K562 (cell line): ENCODE results near the gene CFAP70. TPM values are rescaled to one million over a fixed set of nuclear protein-coding genes. Genes with fewer than 3 reads are reported as not detected.
A peak's percentile ranks its signal among the peaks of the same experiment; 100 is the strongest.

ENCODE experiments used
- ATAC-seq: fragments of 200-7000 bp; cut with Tn5 transposase; 3 replicates; pipeline ENCODE4 v1.9.1; 2020; ENCODE audit warnings: moderate library complexity
- BruUV-seq: library from RNA; stranded (reverse); fragments of 400-500 nt; replicated peaks from 2 replicates; lab custom pipeline; 2021; lab: Mats Ljungman, UMichigan
- CTCF ChIA-PET: fragments of 300-600 bp; formaldehyde crosslinking; extraction: SDS; loops from one replicate; lab custom pipeline; 2021; ENCODE audit warnings: low intra/inter-chr PET ratio; lab: Yijun Ruan, JAX
- POLR2A ChIA-PET: fragments of 300-600, 350-650 bp; sonication (Branson Sonifier 250); formaldehyde crosslinking; extraction: SDS; loops from one replicate; lab custom pipeline; 2021; ENCODE audit warnings: antibody characterized with exemption, inconsistent platforms; lab: Yijun Ruan, JAX
- DNase-seq, 4 experiments: peaks; one replicate each; pipeline versions ENCODE4 v3.0.0 to v3.0.0-alpha.2; 2011 to 2018; ENCODE audit warnings: low spot score in 3 of 4, mixed read lengths in 3 of 4; ENCODE audit errors: extremely low read depth in 1 of 4
- FAIRE-seq: peaks from 2 replicates; lab custom pipeline; 2011; peaks lifted over from hg19 to GRCh38; lab: Jason Lieb, UNC
- H2AFZ ChIP-seq: 2 replicates; pipeline ENCODE4 v1.6.0; 2011; ENCODE audit warnings: low read depth, low read length, control low read depth, inconsistent platforms
- H3K27ac ChIP-seq: fragments of 200-600 bp; 3 replicates; pipeline ENCODE4 v1.8.0; 2011; ENCODE audit warnings: low read depth, mild to moderate bottlenecking, control low read depth, inconsistent platforms, low read length, moderate library complexity, mixed read lengths; ENCODE audit errors: extremely low read depth
- H3K27me3 ChIP-seq, 2 experiments: fragments of 300-600 bp in 1 of 2; 2 replicates in 1 of 2; 3 replicates in 1 of 2; pipeline versions ENCODE4 v1.6.0 to v1.8.0; 2011; ENCODE audit warnings: inconsistent platforms in 2 of 2, low read length in 2 of 2, mild to moderate bottlenecking in 1 of 2, mixed read lengths in 1 of 2, moderate library complexity in 1 of 2; ENCODE audit not compliant: control insufficient read depth in 2 of 2, insufficient read depth in 2 of 2
- H3K36me3 ChIP-seq: fragments of 300-600 bp; 3 replicates; pipeline ENCODE4 v1.8.0; 2011; ENCODE audit warnings: mild to moderate bottlenecking, low read length, inconsistent platforms; ENCODE audit not compliant: control insufficient read depth, insufficient read depth
- H3K4me1 ChIP-seq, 2 experiments: fragments of 200-600 bp in 1 of 2; replicated peaks in 1 of 2; 2 replicates in 1 of 2; 3 replicates in 1 of 2; pipeline versions ENCODE4 v1.5.1 to v1.8.0; 2011; ENCODE audit warnings: inconsistent platforms in 2 of 2, low read length in 2 of 2, mild to moderate bottlenecking in 1 of 2, mixed read lengths in 1 of 2, moderate library complexity in 1 of 2; ENCODE audit not compliant: control insufficient read depth in 2 of 2, insufficient read depth in 2 of 2
- H3K4me2 ChIP-seq: 2 replicates; pipeline ENCODE4 v1.6.1; 2011; ENCODE audit warnings: low read length, control low read depth, inconsistent platforms, mixed read lengths; ENCODE audit not compliant: insufficient read depth
- H3K4me3 ChIP-seq: fragments of 200-600 bp; sonication (generic), shearing (Covaris generic); 2 replicates; pipeline ENCODE4 v1.5.1; 2016; ENCODE audit warnings: control low read depth, inconsistent platforms
- H3K79me2 ChIP-seq: fragments of 200-600 bp; 3 replicates; pipeline ENCODE4 v1.8.0; 2011; ENCODE audit warnings: low read length, inconsistent platforms; ENCODE audit not compliant: control insufficient read depth, insufficient read depth
- H3K9ac ChIP-seq, 2 experiments: 2 replicates each; pipeline versions ENCODE4 v1.6.0 to v1.6.1; 2011; ENCODE audit warnings: low read depth in 2 of 2, low read length in 2 of 2, control low read depth in 1 of 2, inconsistent platforms in 1 of 2, mild to moderate bottlenecking in 1 of 2, mixed read lengths in 1 of 2; ENCODE audit not compliant: insufficient read depth in 1 of 2
- H3K9me1 ChIP-seq: one replicate; pipeline ENCODE4 v1.6.0; 2011; ENCODE audit warnings: inconsistent platforms, mild to moderate bottlenecking, low read length, moderate library complexity; ENCODE audit not compliant: control insufficient read depth, insufficient read depth
- H3K9me3 ChIP-seq: replicated peaks from 2 replicates; pipeline ENCODE4 v1.5.1; 2011; ENCODE audit warnings: low read depth, low read length, inconsistent platforms; ENCODE audit not compliant: control insufficient read depth, insufficient read depth
- H4K20me1 ChIP-seq: replicated peaks from 2 replicates; pipeline ENCODE4 v1.6.1; 2011; ENCODE audit warnings: low read length, inconsistent platforms, mixed read lengths; ENCODE audit not compliant: control insufficient read depth, insufficient read depth
- C11orf30 ChIP-seq: fragments of 450-650 bp; IDR thresholded peaks from 2 replicates; pipeline ENCODE4 v1.6.1; 2016; ENCODE audit warnings: low read depth, mild to moderate bottlenecking
- CBFA2T2 ChIP-seq: fragments of 450-650 bp; conservative IDR thresholded peaks from 2 replicates; pipeline ENCODE4 v1.6.1; 2017; ENCODE audit warnings: mild to moderate bottlenecking
- COPS2 ChIP-seq: fragments of 450-650 bp; conservative IDR thresholded peaks from 2 replicates; pipeline ENCODE4 v1.6.1; 2016; ENCODE audit warnings: mild to moderate bottlenecking, moderate library complexity
- KLF10 ChIP-seq: fragments of 250-450 bp; sonication (Bioruptor Pico); IDR thresholded peaks from 2 replicates; pipeline ENCODE4 v1.6.1; 2021; ENCODE audit warnings: matching md5 sums
- KLF6 ChIP-seq: fragments of 250-450 bp; sonication (Bioruptor Pico); IDR thresholded peaks from 2 replicates; pipeline ENCODE4 v1.4.0; 2020; ENCODE audit warnings: mild to moderate bottlenecking, moderate library complexity, borderline replicate concordance
- MAFF ChIP-seq: IDR thresholded peaks from 2 replicates; pipeline ENCODE4 v1.6.1; 2012; ENCODE audit warnings: low read length, improper control_type of control experiment
- MAFG ChIP-seq: fragments of 450-650 bp; conservative IDR thresholded peaks from 2 replicates; pipeline ENCODE4 v1.6.1; 2016; ENCODE audit warnings: missing genetic modification characterization, missing compliant biosample characterization
- MAFK ChIP-seq: IDR thresholded peaks from 2 replicates; pipeline ENCODE4 v1.6.1; 2011; ENCODE audit warnings: low read length, improper control_type of control experiment
- MTA2 ChIP-seq: fragments of 450-650 bp; IDR thresholded peaks from 2 replicates; pipeline ENCODE4 v1.6.1; 2016; ENCODE audit warnings: low read depth
- NFE2 ChIP-seq: IDR thresholded peaks from 2 replicates; pipeline ENCODE4 v1.6.1; 2014; ENCODE audit warnings: antibody characterized with exemption, low read depth
- ZNF316 ChIP-seq: fragments of 450-650 bp; IDR thresholded peaks from 2 replicates; pipeline ENCODE4 v1.6.1; 2016
- WGBS: fragments of 100-300 bp; shearing (Covaris generic); methylation state at CpG from one replicate; pipeline ENCODE4 v1.1.6; 2016; ENCODE audit warnings: low coverage, mixed read lengths; ENCODE audit not compliant: insufficient coverage; ENCODE audit errors: missing lambda C conversion rate; 5-methylcytosine and 5-hydroxymethylcytosine counted together
- in situ Hi-C: fragments of 300-500 bp; cut with MboI; formaldehyde crosslinking; loops from 4 replicates; pipeline ENCODE4 v1.15.0; 2018; ENCODE audit warnings: inconsistent platforms, mixed read lengths
- intact Hi-C: fragments of 100-400 bp; cut with micrococcal nuclease; formaldehyde crosslinking; loops from 2 replicates; pipeline ENCODE4 v1.14.2; 2022
- polyA plus RNA-seq, 8 experiments: library from polyadenylated mRNA; depleted of rRNA in 4 of 8; stranded (reverse) in 5 of 8; unstranded in 3 of 8; fragments of >200 nt; fragmentation: Nextera tagmentation in 2 of 8; fragmentation: Illumina TruSeq in 1 of 8; extraction: Ambion mirVana in 2 of 8; extraction: Trizol in 1 of 8; gene quantifications; 2 replicates each; pipeline versions ENCODE4 v1.2.1 to v1.2.3, GENCODE V29; 2011 to 2014; ENCODE audit warnings: inconsistent platforms in 1 of 8, missing spikeins in 1 of 8
- total RNA-seq, 7 experiments: library from RNA; depleted of rRNA in 6 of 7; stranded (reverse); fragments of >200 nt in 6 of 7; fragmentation: Illumina TruSeq in 2 of 7; extraction: Trizol in 2 of 7; gene quantifications; 2 replicates each; pipeline versions ENCODE4 v1.2.1 to v1.2.3, GENCODE V29; 2011 to 2021; ENCODE audit warnings: low replicate concordance in 1 of 7
- TF ChIP-seq, protein P1 (sequence below): sonication (generic); formaldehyde crosslinking; IDR thresholded peaks from 2 replicates; pipeline ENCODE4 v1.8.0; 2022; ENCODE audit warnings: missing genetic modification reagents, mild to moderate bottlenecking, moderate library complexity, borderline replicate concordance
- TF ChIP-seq, protein P2 (sequence below): fragments of 450-650 bp; IDR thresholded peaks from 2 replicates; pipeline ENCODE4 v1.6.1; 2014; ENCODE audit warnings: low read depth, mild to moderate bottlenecking, moderate library complexity, borderline replicate concordance
- TF ChIP-seq, protein P3 (sequence below): fragments of 250-450 bp; sonication (Bioruptor Pico); IDR thresholded peaks from 2 replicates; pipeline ENCODE4 v1.8.0; 2022; ENCODE audit warnings: moderate library complexity, mild to moderate bottlenecking, inconsistent platforms

Gene CFAP70
- total and polyA plus RNA-seq, 9 of the 15 experiments (the other 6 are each of a cell fraction or from before 2014, with no cell fraction given), result 0.27 to 1.6 (median 0.86) TPM

DNA sequence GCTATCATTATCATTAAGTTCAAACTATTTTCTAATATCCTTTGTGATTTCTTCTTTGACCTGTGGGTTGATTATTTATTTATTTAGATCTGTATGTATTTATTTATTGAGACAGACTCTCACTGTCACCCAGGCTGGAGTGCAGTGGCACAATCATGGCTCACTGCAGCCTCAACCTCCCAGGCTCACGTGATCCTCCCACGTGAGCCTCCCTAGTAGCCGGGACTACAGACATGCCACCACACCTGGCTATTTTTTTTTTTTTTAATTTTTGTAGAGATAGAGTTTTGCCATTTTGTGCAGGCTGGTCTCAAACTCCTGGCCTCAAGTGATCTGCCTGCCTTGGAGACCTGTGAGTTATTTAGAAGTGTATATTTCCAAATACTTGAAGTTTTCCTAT, 77.6 kb downstream of the CFAP70 start (continued):
- TF ChIP-seq KLF6 (CRISPR knock-in tag), result no peak
- TF ChIP-seq CBFA2T2, result 0 out of 2 replicates have a peak, but pooled peaks have one; percentile 4
- TF ChIP-seq KLF10 (CRISPR knock-in tag), result no peak
- TF ChIP-seq COPS2, result no peak
- TF ChIP-seq, protein P1, sequence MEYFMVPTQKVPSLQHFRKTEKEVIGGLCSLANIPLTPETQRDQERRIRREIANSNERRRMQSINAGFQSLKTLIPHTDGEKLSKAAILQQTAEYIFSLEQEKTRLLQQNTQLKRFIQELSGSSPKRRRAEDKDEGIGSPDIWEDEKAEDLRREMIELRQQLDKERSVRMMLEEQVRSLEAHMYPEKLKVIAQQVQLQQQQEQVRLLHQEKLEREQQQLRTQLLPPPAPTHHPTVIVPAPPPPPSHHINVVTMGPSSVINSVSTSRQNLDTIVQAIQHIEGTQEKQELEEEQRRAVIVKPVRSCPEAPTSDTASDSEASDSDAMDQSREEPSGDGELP (CRISPR knock-in tag), result no peak
- TF ChIP-seq, protein P2, sequence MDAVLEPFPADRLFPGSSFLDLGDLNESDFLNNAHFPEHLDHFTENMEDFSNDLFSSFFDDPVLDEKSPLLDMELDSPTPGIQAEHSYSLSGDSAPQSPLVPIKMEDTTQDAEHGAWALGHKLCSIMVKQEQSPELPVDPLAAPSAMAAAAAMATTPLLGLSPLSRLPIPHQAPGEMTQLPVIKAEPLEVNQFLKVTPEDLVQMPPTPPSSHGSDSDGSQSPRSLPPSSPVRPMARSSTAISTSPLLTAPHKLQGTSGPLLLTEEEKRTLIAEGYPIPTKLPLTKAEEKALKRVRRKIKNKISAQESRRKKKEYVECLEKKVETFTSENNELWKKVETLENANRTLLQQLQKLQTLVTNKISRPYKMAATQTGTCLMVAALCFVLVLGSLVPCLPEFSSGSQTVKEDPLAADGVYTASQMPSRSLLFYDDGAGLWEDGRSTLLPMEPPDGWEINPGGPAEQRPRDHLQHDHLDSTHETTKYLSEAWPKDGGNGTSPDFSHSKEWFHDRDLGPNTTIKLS, result no peak

DNA sequence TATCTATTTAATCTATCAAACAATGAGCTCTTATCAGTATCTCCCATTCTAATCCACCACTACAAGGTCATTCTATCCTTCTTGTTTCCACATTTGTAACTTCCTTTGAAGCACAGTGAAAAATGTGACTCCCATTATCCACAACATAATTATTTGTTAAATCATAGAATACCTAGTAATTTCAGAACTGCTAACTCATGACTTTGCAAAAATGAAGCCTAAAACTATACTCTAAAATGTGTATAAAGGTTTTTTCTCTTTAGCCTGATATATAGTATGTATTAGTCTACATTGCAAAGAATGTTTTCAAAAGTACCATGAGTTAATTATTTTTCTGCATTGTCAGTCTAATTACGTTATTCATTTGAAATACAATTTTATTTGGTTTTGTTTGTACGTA, 94.2 kb downstream of the CFAP70 start:
- ATAC-seq (no peak), DNase-seq (no peak), FAIRE-seq (no peak)
- H3K36me3 ChIP-seq, result no peaks in the 10 kb centered on the region
- H3K9ac ChIP-seq, result no peak overlapping the region
- H3K4me1 ChIP-seq, result peaks cover 0 to 7% of the 10 kb centered on the region in 2 experiments; a peak in 2 of 5 replicates
- 79% methylated on average over 2 of the region's 2 CpGs for WGBS
- peaks cover 7% of the 10 kb centered on the region; the same call in 1 of the 2 replicates for H3K9me3 ChIP-seq
- ChIA-PET CTCF (interaction anchor here (1.1 to 2.1 kb wide), 2 partner anchors 377 to 379 kb away, joined by 4 to 13 read pairs; no protein-coding TSS in a partner anchor), POLR2A (interaction anchor here (0.9 to 4.1 kb wide), 6 partner anchors 8 to 31 kb away, joined by 3 to 26 read pairs (median 6); partner anchors contain the start of genes DNAJC9 and MRPS16)
- intact Hi-C loops (loop anchor here (1.0 kb wide), 1 partner anchor 265 kb away; no protein-coding TSS in a partner anchor), in situ Hi-C loops (no loop called here)
- no peaks in the 10 kb centered on the region for H3K9me1 ChIP-seq
- no peaks in the 10 kb centered on the region for H3K79me2 ChIP-seq
- no TSS peak for BruUV-seq
- H3K27me3 ChIP-seq, result no peaks in the 10 kb centered on the region
- no peak overlapping the region for H2AFZ ChIP-seq
- H3K27ac ChIP-seq, result no peak overlapping the region
- TF ChIP-seq MAFG (tag) (peak; percentile 79), MAFF (peak; percentile 37; the same call in 1 of the 2 replicates), MAFK (peak; percentile 40; the same call in 1 of the 2 replicates), ZNF316 (peak; percentile 92), MTA2 (no peak), C11orf30 (peak; percentile 80), NFE2 (peak; percentile 14; the same call in 1 of the 2 replicates)
- TF ChIP-seq, protein P3, sequence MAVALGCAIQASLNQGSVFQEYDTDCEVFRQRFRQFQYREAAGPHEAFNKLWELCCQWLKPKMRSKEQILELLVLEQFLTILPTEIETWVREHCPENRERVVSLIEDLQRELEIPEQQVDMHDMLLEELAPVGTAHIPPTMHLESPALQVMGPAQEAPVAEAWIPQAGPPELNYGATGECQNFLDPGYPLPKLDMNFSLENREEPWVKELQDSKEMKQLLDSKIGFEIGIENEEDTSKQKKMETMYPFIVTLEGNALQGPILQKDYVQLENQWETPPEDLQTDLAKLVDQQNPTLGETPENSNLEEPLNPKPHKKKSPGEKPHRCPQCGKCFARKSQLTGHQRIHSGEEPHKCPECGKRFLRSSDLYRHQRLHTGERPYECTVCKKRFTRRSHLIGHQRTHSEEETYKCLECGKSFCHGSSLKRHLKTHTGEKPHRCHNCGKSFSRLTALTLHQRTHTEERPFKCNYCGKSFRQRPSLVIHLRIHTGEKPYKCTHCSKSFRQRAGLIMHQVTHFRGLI (CRISPR knock-in tag), result no peak
- no peaks in the 10 kb centered on the region for H4K20me1 ChIP-seq
- H3K4me3 ChIP-seq, result no peak overlapping the region
- H3K4me2 ChIP-seq, result no peak overlapping the region
